ENCODE results near the gene PRDM16. TPM values are rescaled to one million over a fixed set of nuclear protein-coding genes. Genes with fewer than 3 reads are reported as not detected.

PRDM16 gene
- total RNA-seq, 1 experiment from 2014 or later = 0.04 TPM

- H3K9ac ChIP-seq (ENCODE audit: low read length) = no peak overlapping the region
- H3K4me1 ChIP-seq (ENCODE audit: insufficient read depth, low read length) = no peaks in the 10 kb centered on the region
- no peak overlapping the region for H3K27ac ChIP-seq (ENCODE audit: low read length)
- H3K36me3 ChIP-seq (ENCODE audit: low read depth, low read length) = no peaks in the 10 kb centered on the region
- H3K9me2 ChIP-seq (replicated peaks; ENCODE audit: low read length) = no peaks in the 10 kb centered on the region
- intact Hi-C loops (cut with micrococcal nuclease) = no loop called here
- H3K4me3 ChIP-seq (ENCODE audit: low read length) = no peak overlapping the region
- no peaks in the 10 kb centered on the region for H3K79me2 ChIP-seq (ENCODE audit: low read length)
- H3K4me2 ChIP-seq (ENCODE audit: low read length) = no peak overlapping the region
- H2AFZ ChIP-seq (ENCODE audit: low read length) = no peak overlapping the region
- DNase-seq (no peak), ATAC-seq (no peak)
- ChIA-PET POLR2A (ENCODE audit: unreplicated experiment) (no interaction called here), CTCF (no interaction called here)
- no peak for TF ChIP-seq CTCF (conservative IDR thresholded peaks at IDR 0.05; ENCODE audit: low read depth, low read length)
- TF ChIP-seq EZH2 (IDR thresholded peaks at IDR 0.05; ENCODE audit: low read length, unreplicated experiment) = no peak
- no peak for TF ChIP-seq EZH2phosphoT487 (IDR thresholded peaks at IDR 0.05; ENCODE audit: borderline replicate concordance, low read length)
- no peaks in the 10 kb centered on the region for H4K20me1 ChIP-seq (ENCODE audit: low read length)
- H3F3A ChIP-seq (ENCODE audit: low read length, unreplicated experiment) = no peaks in the 10 kb centered on the region
- no peaks in the 10 kb centered on the region for H3K9me3 ChIP-seq (ENCODE audit: low read length)
- peaks cover 92% of the 10 kb centered on the region for H3K27me3 ChIP-seq (ENCODE audit: low read length)
- BruUV-seq (replicated peaks) = no TSS peak
These were observed 302.1 kb downstream of the PRDM16 start for GRCh38 chr1:3370856-3371703.

GRCh38 chr1:3372317-3372716 lies 303.3 kb downstream of the PRDM16 start:
- H3K27me3 ChIP-seq (ENCODE audit: low read length) = peaks cover 91% of the 10 kb centered on the region
- BruUV-seq (replicated peaks) = no TSS peak

More at GRCh38 chr1:3372317-3372716, 303.3 kb downstream of the PRDM16 start:
- ATAC-seq (no peak), DNase-seq (no peak)
- Histone ChIP-seq H3K4me3 (ENCODE audit: low read length) (no peak overlapping the region), H3K9me3 (ENCODE audit: low read length) (no peaks in the 10 kb centered on the region), H3K27ac (ENCODE audit: low read length) (no peak overlapping the region), H3K9me2 (replicated peaks; ENCODE audit: low read length) (no peaks in the 10 kb centered on the region), H3K36me3 (ENCODE audit: low read depth, low read length) (no peaks in the 10 kb centered on the region), H4K20me1 (ENCODE audit: low read length) (no peaks in the 10 kb centered on the region), H3K79me2 (ENCODE audit: low read length) (no peaks in the 10 kb centered on the region), H3K9ac (ENCODE audit: low read length) (no peak overlapping the region), H3K4me1 (ENCODE audit: insufficient read depth, low read length) (no peaks in the 10 kb centered on the region), H3K4me2 (ENCODE audit: low read length) (no peak overlapping the region), H2AFZ (ENCODE audit: low read length) (no peak overlapping the region), H3F3A (ENCODE audit: low read length, unreplicated experiment) (no peaks in the 10 kb centered on the region)
- intact Hi-C loops (cut with micrococcal nuclease) = no loop called here
- ChIA-PET CTCF (no interaction called here), POLR2A (ENCODE audit: unreplicated experiment) (no interaction called here)
- TF ChIP-seq CTCF (conservative IDR thresholded peaks at IDR 0.05; ENCODE audit: low read depth, low read length) (no peak), EZH2 (IDR thresholded peaks at IDR 0.05; ENCODE audit: low read length, unreplicated experiment) (no peak), EZH2phosphoT487 (IDR thresholded peaks at IDR 0.05; ENCODE audit: borderline replicate concordance, low read length) (no peak)
